Right ventricle myocardium inferior (tissue), 1 donor: ENCODE measurements around the gene SPACA7. TPM values are rescaled to one million over a fixed set of nuclear protein-coding genes. Genes with fewer than 3 reads are reported as not detected.
A peak's percentile ranks its signal among the peaks of the same experiment; 100 is the strongest.
"Not testable (repeated sequence)": the region's sequence is repeated elsewhere in the genome, so short reads cannot be mapped to it uniquely, and the experiment has no call there.

Experiments
- ATAC-seq: fragments of 200-7000 bp; cut with Tn5 transposase; one replicate; pipeline ENCODE4 v1.9.1; 2020; ENCODE audit warnings: mild to moderate bottlenecking, moderate library complexity
- DNase-seq: peaks from one replicate; pipeline ENCODE4 v3.0.0; 2021; ENCODE audit errors: missing footprints
- intact Hi-C: fragments of 100-400 bp; cut with DNase I; formaldehyde crosslinking; loops from one replicate; pipeline ENCODE4 v1.11.0; 2022
- total RNA-seq: library from RNA; stranded (reverse); fragmentation: NEBNext Ultra II Directional; extraction: Animal tissue kit (Norgen Biotek cat#: 25700); gene quantifications from one replicate; pipeline ENCODE4 v1.2.1, GENCODE V29; 2021
- donor health status: DM: no; HTN: yes; CAD: no; lungs with severe emphysema.

The SPACA7 gene
- total RNA-seq, 1 donor from 2014 or later, result not detected

GRCh38 chr13:112397108-112397507 lies 21.0 kb downstream of the SPACA7 start:
- no peak for DNase-seq
- intact Hi-C loops, result no loop called here
- no peak for ATAC-seq

- DNase-seq, intact Hi-C loops, ATAC-seq: not testable (repeated sequence)
Measured at GRCh38 chr13:112398347-112398746, 22.2 kb downstream of the SPACA7 start.

- DNase-seq, ATAC-seq, intact Hi-C loops: not testable (repeated sequence)
Measured at GRCh38 chr13:112409828-112410227, 33.7 kb downstream of the SPACA7 start.

GRCh38 chr13:112416647-112417046 lies 40.5 kb downstream of the SPACA7 start:
- DNase-seq (no peak), ATAC-seq (no peak)
- intact Hi-C loops, result no loop called here

DNA sequence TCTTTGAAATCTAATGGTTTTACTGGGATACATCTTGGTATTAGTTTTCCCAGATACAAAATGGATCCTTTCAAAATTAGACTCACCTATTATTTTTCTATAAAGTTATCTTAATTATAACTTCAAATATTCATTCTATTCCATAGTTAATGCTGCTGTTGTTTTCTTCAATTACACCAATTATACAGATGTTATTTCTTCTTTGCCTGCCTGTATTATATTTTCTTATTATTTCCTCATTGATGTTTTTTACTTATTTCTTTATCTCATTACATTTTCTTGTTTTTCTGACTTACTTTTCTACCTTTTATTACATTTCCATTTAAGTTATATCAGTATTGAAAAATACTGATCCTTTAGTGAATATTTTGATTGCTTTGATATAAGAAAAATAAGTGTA lies 40.9 kb downstream of the SPACA7 start:
- no peak for ATAC-seq
- intact Hi-C loops, result no loop called here
- DNase-seq, result no peak

- intact Hi-C loops, result no loop called here
- DNase-seq (no peak), ATAC-seq (no peak)
Measured at GRCh38 chr13:112424098-112424497, 47.9 kb downstream of the SPACA7 start.

GRCh38 chr13:112428704-112429103 lies 52.5 kb downstream of the SPACA7 start:
- ATAC-seq, result no peak
- DNase-seq, result no peak
- intact Hi-C loops, result no loop called here

GRCh38 chr13:112431734-112432133 lies 55.6 kb downstream of the SPACA7 start:
- ATAC-seq (no peak), DNase-seq (no peak)
- intact Hi-C loops, result no loop called here

- intact Hi-C loops, DNase-seq, ATAC-seq: not testable (repeated sequence)
Measured at GRCh38 chr13:112432734-112433133, 56.6 kb downstream of the SPACA7 start.

DNA sequence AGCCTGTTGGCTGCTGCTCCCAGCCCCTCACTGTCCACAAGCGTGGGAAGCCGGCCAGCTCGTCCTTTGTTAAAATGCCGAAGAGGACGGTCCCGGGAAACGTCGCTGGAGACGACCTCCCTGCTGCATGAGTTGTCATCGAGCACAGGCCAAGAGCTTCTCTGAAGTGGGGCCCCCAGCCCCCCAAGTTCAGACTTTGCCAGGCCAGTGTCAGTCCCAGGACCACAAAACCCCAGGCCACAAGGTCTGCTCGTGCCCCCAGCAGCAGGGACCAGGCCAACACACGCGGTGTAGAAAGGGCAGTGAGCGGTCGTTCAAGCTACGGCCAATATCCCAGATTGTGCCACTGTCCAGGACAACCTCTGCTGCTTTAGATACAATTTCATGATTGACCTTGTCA lies 57.4 kb downstream of the SPACA7 start:
- ATAC-seq, DNase-seq, intact Hi-C loops: not testable (repeated sequence)

- ATAC-seq, result no peak
- no peak for DNase-seq
- intact Hi-C loops, result no loop called here
Measured at GRCh38 chr13:112434032-112434431, 57.9 kb downstream of the SPACA7 start.

GRCh38 chr13:112434937-112435523 lies 58.9 kb downstream of the SPACA7 start:
- intact Hi-C loops, result no loop called here
- no peak for DNase-seq
- no peak for ATAC-seq

DNA sequence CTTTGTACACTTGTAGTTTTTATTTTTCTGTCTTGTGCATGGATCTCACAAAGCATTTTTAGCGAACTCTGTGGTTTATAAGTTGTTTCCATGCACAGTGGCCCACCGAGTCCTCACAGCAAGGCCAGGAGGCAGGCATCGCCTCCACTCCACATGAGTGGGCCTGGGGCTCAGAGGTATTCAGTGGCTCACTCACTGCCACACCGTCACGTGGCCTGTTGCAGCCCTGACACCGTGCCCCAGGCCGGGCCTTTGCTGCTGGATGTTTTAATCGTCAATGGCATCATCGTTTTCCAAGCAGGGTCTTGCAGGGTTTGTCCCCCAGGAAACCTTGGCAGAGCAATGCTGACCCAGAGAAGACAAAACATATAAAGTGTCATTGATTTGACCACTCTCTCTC lies 59.8 kb downstream of the SPACA7 start:
- intact Hi-C loops, result no loop called here
- ATAC-seq (no peak), DNase-seq (no peak)

- intact Hi-C loops, result no loop called here
- no peak for ATAC-seq
- DNase-seq, result no peak
Measured at GRCh38 chr13:112438094-112438493, 61.9 kb downstream of the SPACA7 start.

DNA sequence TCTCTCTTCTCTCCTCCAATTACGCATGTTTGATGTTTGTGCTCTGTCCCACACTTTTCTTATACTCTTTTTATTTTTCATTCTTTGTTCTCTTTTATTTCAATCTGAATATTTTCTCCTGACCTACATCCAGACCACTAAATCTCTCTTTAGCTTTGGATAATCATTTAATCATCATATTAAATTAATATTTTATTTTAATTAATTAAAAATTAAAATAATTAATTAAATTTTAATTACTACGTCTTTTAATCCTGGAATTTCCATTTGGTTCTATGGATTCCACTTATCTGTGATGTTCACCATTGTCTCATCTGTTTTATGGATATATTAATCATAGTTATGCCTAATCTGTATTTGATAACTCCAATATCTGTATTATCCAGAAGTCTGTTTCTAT lies 62.4 kb downstream of the SPACA7 start:
- no peak for DNase-seq
- intact Hi-C loops, result no loop called here
- no peak for ATAC-seq

DNA sequence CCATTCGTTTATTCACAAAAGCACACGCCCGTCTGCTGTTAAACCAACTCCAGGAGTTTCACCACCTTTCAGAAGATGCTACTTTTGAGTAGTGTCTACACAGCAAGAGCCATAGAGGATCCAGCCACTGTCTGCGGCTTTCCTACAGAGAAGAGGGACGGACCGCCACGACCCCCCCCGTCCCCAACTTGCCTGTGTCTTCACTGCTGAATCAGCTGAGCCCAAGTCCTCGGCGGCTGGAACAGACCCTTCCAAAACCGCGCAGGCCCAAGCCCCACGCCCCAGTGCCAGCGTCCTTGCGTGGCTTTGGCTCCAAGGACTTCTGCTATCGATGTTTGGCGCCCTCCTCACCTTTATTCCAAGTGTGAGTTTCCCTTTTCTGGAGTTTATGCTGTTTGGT lies 65.1 kb downstream of the SPACA7 start:
- ATAC-seq, result no peak
- intact Hi-C loops, result no loop called here
- no peak for DNase-seq

DNA sequence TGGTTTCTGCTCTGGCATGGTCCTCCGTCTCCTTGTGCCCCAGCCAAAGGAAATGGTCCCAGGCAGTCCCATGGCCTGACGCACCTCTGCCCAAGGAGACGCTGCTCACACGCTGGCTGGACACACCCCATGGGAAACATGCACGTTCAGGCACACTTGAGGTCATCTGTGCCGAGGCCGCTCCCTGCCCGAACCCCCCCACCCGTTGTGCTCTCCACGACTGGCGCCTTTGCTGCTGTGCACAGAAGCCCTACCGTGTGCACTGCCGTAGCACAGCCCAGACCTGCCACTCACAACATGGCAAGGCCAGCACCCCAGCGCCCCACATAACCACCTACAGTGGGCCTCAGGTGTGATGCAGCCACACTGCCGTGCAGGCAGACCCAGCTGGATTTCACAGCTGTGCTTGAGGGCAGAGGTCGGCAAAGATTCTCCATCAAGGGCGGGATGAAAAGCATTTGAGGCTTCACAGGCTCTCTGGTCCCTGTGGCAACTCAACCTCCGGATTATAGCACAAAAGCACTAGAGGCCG lies 65.7 kb downstream of the SPACA7 start:
- DNase-seq (no peak), ATAC-seq (no peak)
- intact Hi-C loops, result no loop called here

- intact Hi-C loops, result no loop called here
- DNase-seq (no peak), ATAC-seq (no peak)
Measured at GRCh38 chr13:112442483-112443090, 66.4 kb downstream of the SPACA7 start.

DNA sequence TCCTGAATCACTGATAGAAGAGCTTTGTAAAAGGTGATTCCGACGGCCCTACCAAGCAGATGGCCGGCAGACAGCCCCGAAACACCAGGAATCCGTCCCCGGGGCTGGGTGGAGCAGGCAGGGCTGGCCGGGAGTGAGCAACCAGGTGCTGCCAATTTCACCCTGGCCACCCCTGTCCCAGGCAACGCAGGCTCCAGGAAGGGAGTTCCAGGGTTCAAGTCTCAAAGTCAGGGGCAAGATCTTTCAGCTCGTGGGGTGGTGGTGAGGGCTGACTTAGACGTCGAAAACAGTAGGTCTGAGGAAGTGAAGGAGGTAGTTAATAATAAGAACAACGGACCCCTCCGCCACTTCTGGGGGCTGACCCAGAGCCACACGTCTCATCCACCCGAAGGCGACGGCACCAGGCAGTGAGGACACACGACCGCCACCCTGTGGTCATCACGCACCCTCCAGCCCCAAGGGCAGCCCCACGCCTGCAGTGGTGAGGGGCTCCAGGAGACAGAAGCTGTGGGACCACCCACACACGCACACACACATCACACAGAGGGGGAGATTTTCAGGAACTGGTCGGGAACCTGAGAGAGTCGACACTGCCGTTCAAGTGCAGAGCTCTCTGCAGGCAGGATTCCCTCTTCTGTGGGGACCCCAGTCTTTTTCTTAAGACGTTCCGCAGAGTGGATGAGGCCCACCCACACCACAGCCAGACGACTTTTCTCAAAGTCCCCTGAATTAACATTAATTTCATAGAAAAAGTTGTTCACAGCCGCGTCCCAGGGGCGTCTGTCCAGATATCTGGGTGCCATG lies 67.2 kb downstream of the SPACA7 start:
- ATAC-seq (no peak), DNase-seq (no peak)
- intact Hi-C loops, result no loop called here

DNA sequence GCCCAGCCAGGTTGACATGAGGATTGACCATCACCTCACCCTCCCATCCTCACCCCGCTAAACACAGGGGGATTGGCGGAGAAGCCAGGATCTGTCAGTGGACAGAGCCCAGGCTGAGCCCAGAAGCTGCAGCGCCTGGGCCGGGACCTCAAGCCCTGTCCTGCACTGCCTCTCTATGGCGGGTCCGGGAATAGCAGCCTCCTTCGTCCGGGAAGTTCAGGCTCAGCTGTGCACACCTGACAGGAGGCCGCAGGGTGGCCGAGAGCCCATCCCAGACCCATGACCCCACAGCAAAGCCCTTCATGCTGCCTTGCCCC lies 67.8 kb downstream of the SPACA7 start:
- ATAC-seq, result peak; percentile 78
- DNase-seq, result no peak

More for the DNA sequence above, 67.8 kb downstream of the SPACA7 start:
- intact Hi-C loops, result loop anchor here (1.0 kb wide), 1 partner anchor 970 kb away; no protein-coding TSS in a partner anchor
